Activated CD8-positive, alpha-beta memory T cell treated with anti-CD3 and anti-CD28 coated beads for 1 hour (primary cell): ENCODE measurements around the gene PDZD2.
"Not testable (repeated sequence)": the region's sequence is repeated elsewhere in the genome, so short reads cannot be mapped to it uniquely, and the experiment has no call there.

Experiments
- DNase-seq, 2 donors: peaks; one replicate each; pipeline ENCODE4 v3.0.0-alpha.2; 2020; ENCODE audit warnings: low read depth in 1 of 2; ENCODE audit errors: extremely low read depth in 1 of 2

PDZD2 gene

GRCh38 chr5:32027093-32027716 lies 388.3 kb downstream of the PDZD2 start:
- DNase-seq = no peak

- no peak for DNase-seq
These were observed 389.0 kb downstream of the PDZD2 start for GRCh38 chr5:32027717-32028458.

GRCh38 chr5:32029261-32029660 lies 390.3 kb downstream of the PDZD2 start:
- no peak for DNase-seq

- no peak for DNase-seq
These were observed 390.9 kb downstream of the PDZD2 start for GRCh38 chr5:32029781-32030180.

- no peak for DNase-seq
These were observed 391.3 kb downstream of the PDZD2 start for GRCh38 chr5:32030222-32030621.

GRCh38 chr5:32030686-32031085 lies 391.8 kb downstream of the PDZD2 start:
- no peak for DNase-seq

- DNase-seq = no peak
These were observed 392.2 kb downstream of the PDZD2 start for GRCh38 chr5:32031089-32031488.

- no peak for DNase-seq
These were observed 399.6 kb downstream of the PDZD2 start for GRCh38 chr5:32038523-32038922.

GRCh38 chr5:32039133-32039532 lies 400.2 kb downstream of the PDZD2 start:
- not testable (repeated sequence) for DNase-seq

- not testable (repeated sequence) for DNase-seq
These were observed 400.7 kb downstream of the PDZD2 start for GRCh38 chr5:32039601-32040000.

GRCh38 chr5:32040181-32040695 lies 401.3 kb downstream of the PDZD2 start:
- DNase-seq = not testable (repeated sequence)

- no peak for DNase-seq
These were observed 403.6 kb downstream of the PDZD2 start for GRCh38 chr5:32042551-32042961.

GRCh38 chr5:32043105-32043504 lies 404.2 kb downstream of the PDZD2 start:
- DNase-seq = no peak

- DNase-seq = no peak
These were observed 405.5 kb downstream of the PDZD2 start for GRCh38 chr5:32044434-32044833.

GRCh38 chr5:32044939-32045338 lies 406.0 kb downstream of the PDZD2 start:
- no peak for DNase-seq

- DNase-seq = no peak
These were observed 408.1 kb downstream of the PDZD2 start for GRCh38 chr5:32047056-32047455.

- no peak for DNase-seq
These were observed 412.9 kb downstream of the PDZD2 start for GRCh38 chr5:32051796-32052195.

- DNase-seq = no peak
These were observed 417.2 kb downstream of the PDZD2 start for GRCh38 chr5:32055891-32056866.

- DNase-seq = no peak
These were observed 418.5 kb downstream of the PDZD2 start for GRCh38 chr5:32057187-32058096.

- no peak for DNase-seq
These were observed 419.2 kb downstream of the PDZD2 start for GRCh38 chr5:32058101-32058500.
